Measurements from ENCODE around the gene AOPEP.

AOPEP gene

GRCh38 chr9:95062596-95063065 is 336.1 kb downstream of the AOPEP start:
- DNase-seq (ENCODE audit: low read depth) = no peak

GRCh38 chr9:95063300-95063699 is 336.8 kb downstream of the AOPEP start:
- DNase-seq (ENCODE audit: low read depth) = no peak

GRCh38 chr9:95065224-95065623 is 338.7 kb downstream of the AOPEP start:
- DNase-seq (ENCODE audit: low read depth) = no peak

- no peak for DNase-seq (ENCODE audit: low read depth)
Measured at GRCh38 chr9:95067057-95067456, 340.6 kb downstream of the AOPEP start.

- DNase-seq (ENCODE audit: low read depth) = no peak
Measured at GRCh38 chr9:95067897-95068296, 341.4 kb downstream of the AOPEP start.

GRCh38 chr9:95070549-95071021 is 344.1 kb downstream of the AOPEP start:
- no peak for DNase-seq (ENCODE audit: low read depth)

GRCh38 chr9:95071450-95071849 is 345.0 kb downstream of the AOPEP start:
- DNase-seq (ENCODE audit: low read depth) = no peak

GRCh38 chr9:95071925-95072324 is 345.4 kb downstream of the AOPEP start:
- no peak for DNase-seq (ENCODE audit: low read depth)

- DNase-seq (ENCODE audit: low read depth) = no peak
Measured at GRCh38 chr9:95073042-95073607, 346.6 kb downstream of the AOPEP start.

- no peak for DNase-seq (ENCODE audit: low read depth)
Measured at GRCh38 chr9:95073918-95074317, 347.4 kb downstream of the AOPEP start.

- no peak for DNase-seq (ENCODE audit: low read depth)
Measured at GRCh38 chr9:95074632-95075031, 348.1 kb downstream of the AOPEP start.

GRCh38 chr9:95075700-95076099 is 349.2 kb downstream of the AOPEP start:
- DNase-seq (ENCODE audit: low read depth) = no peak

- no peak for DNase-seq (ENCODE audit: low read depth)
Measured at GRCh38 chr9:95076696-95077052, 350.2 kb downstream of the AOPEP start.

- DNase-seq (ENCODE audit: low read depth) = no peak
Measured at GRCh38 chr9:95077053-95077765, 350.7 kb downstream of the AOPEP start.

- DNase-seq (ENCODE audit: low read depth) = no peak
Measured at GRCh38 chr9:95077766-95078370, 351.4 kb downstream of the AOPEP start.

GRCh38 chr9:95078511-95078910 is 352.0 kb downstream of the AOPEP start:
- no peak for DNase-seq (ENCODE audit: low read depth)

GRCh38 chr9:95078939-95079338 is 352.4 kb downstream of the AOPEP start:
- no peak for DNase-seq (ENCODE audit: low read depth)

GRCh38 chr9:95079461-95079860 is 353.0 kb downstream of the AOPEP start:
- DNase-seq (ENCODE audit: low read depth) = no peak

- DNase-seq (ENCODE audit: low read depth) = no peak
Measured at GRCh38 chr9:95080961-95081647, 354.6 kb downstream of the AOPEP start.

GRCh38 chr9:95081998-95082397 is 355.5 kb downstream of the AOPEP start:
- no peak for DNase-seq (ENCODE audit: low read depth)

GRCh38 chr9:95082401-95083084 is 356.0 kb downstream of the AOPEP start:
- no peak for DNase-seq (ENCODE audit: low read depth)

GRCh38 chr9:95083086-95083768 is 356.7 kb downstream of the AOPEP start:
- no peak for DNase-seq (ENCODE audit: low read depth)

All from activated T-cell treated with anti-CD3 and anti-CD28 coated beads for 24 hours (primary cell).